Measurements from ENCODE around the gene SLC11A1. TPM values are rescaled to one million over a fixed set of nuclear protein-coding genes. Genes with fewer than 3 reads are reported as not detected.

The SLC11A1 gene
- total and polyA plus RNA-seq, 2 experiments from 2014 or later = 0.31 TPM; not detected in 1

- H3K27me3 Mint-ChIP-seq (ENCODE audit: insufficient read depth, low read depth, poor library complexity) = peaks cover 2% of the 10 kb centered on the region
- no peaks in the 10 kb centered on the region for H3K9me2 ChIP-seq (ENCODE audit: insufficient read depth)
- no peak overlapping the region for H3K4me3 ChIP-seq
- no peak overlapping the region; the same call in 1 of the 2 replicates for H3K27ac Mint-ChIP-seq
- no peaks in the 10 kb centered on the region for H3K79me2 ChIP-seq (replicated peaks; ENCODE audit: insufficient read depth)
- no peaks in the 10 kb centered on the region for H3K27me3 ChIP-seq (ENCODE audit: insufficient read depth)
- H4K20me1 ChIP-seq (replicated peaks; ENCODE audit: insufficient read depth) = no peaks in the 10 kb centered on the region; the same call in 1 of the 2 replicates
- no peak overlapping the region for H2AFZ ChIP-seq
- DNase-seq (ENCODE audit: low spot score) = no peak
- no peak overlapping the region for H3K27ac ChIP-seq (ENCODE audit: low read depth)
- no peaks in the 10 kb centered on the region for H3K4me1 Mint-ChIP-seq
- H3K36me3 Mint-ChIP-seq (ENCODE audit: low read depth) = peaks cover 13% of the 10 kb centered on the region
- no peaks in the 10 kb centered on the region; the same call in none of the 2 replicates for H3K36me3 ChIP-seq (ENCODE audit: insufficient read depth)
- no peaks in the 10 kb centered on the region for H3F3A ChIP-seq (replicated peaks; ENCODE audit: low read depth)
- H3K4me2 ChIP-seq = no peak overlapping the region
- TF ChIP-seq EZH2phosphoT487 (IDR thresholded peaks at IDR 0.05; ENCODE audit: unreplicated experiment) (no peak), NANOG (IDR thresholded peaks at IDR 0.05; ENCODE audit: borderline replicate concordance) (no peak), POLR2AphosphoS5 (IDR thresholded peaks at IDR 0.05; ENCODE audit: low read depth) (no peak), ETS1 (IDR thresholded peaks at IDR 0.05) (no peak), REST (IDR thresholded peaks at IDR 0.05; ENCODE audit: unreplicated experiment) (no peak), ZNF462 (CRISPR knock-in tag; IDR thresholded peaks at IDR 0.05) (no peak), ZNF331 (CRISPR knock-in tag; IDR thresholded peaks at IDR 0.05; ENCODE audit: low read depth) (no peak), ZNF114 (CRISPR knock-in tag; IDR thresholded peaks at IDR 0.05) (no peak), JUNB (IDR thresholded peaks at IDR 0.05; ENCODE audit: unreplicated experiment) (no peak), STAT1 (IDR thresholded peaks at IDR 0.05; ENCODE audit: unreplicated experiment) (no peak), CREB1 (CRISPR knock-in tag; IDR thresholded peaks at IDR 0.05; ENCODE audit: low read depth) (no peak), CTCF (conservative IDR thresholded peaks at IDR 0.05; ENCODE audit: low read depth in 2 of 2) (no peak), EZH2 (IDR thresholded peaks at IDR 0.05; ENCODE audit: low read depth, unreplicated experiment) (no peak)
- H3K4me3 Mint-ChIP-seq = no peak overlapping the region
- H3K4me1 ChIP-seq (ENCODE audit: insufficient read depth) = no peaks in the 10 kb centered on the region
- ATAC-seq = no peak
- H3K9me3 Mint-ChIP-seq = no peaks in the 10 kb centered on the region
These were observed 62.8 kb downstream of the SLC11A1 start for GRCh38 chr2:218444692-218445357.

All from GM23338 (cell line).